ENCODE measurements around the gene PCSK9. TPM values are rescaled to one million over a fixed set of nuclear protein-coding genes. Genes with fewer than 3 reads are reported as not detected.
"Not testable (repeated sequence)": the region's sequence is repeated elsewhere in the genome, so short reads cannot be mapped to it uniquely, and the experiment has no call there.

Gene PCSK9
- total and polyA plus RNA-seq, 2 of the 13 experiments (the other 11 are each of a cell fraction or from before 2014, with no cell fraction given), result 33.3 to 80.5 TPM

GRCh38 chr1:55021942-55022546, 17.3 kb upstream of the PCSK9 start (continued):
- TF ChIP-seq ZNF687 (CRISPR knock-in tag; IDR thresholded peaks at IDR 0.05), result peak; percentile 80
- TF ChIP-seq ZSCAN20 (CRISPR knock-in tag; IDR thresholded peaks at IDR 0.05; ENCODE audit: borderline replicate concordance), result no peak
- TF ChIP-seq ZNF724P (CRISPR knock-in tag; IDR thresholded peaks at IDR 0.05; ENCODE audit: borderline replicate concordance), result no peak
- no peak for TF ChIP-seq MXD1 (CRISPR knock-in tag; IDR thresholded peaks at IDR 0.05)
- TF ChIP-seq ATF5 (CRISPR knock-in tag; IDR thresholded peaks at IDR 0.05; ENCODE audit: low read depth), result no peak
- no peak; the same call in 1 of the 2 replicates for TF ChIP-seq PHF21A (CRISPR knock-in tag; IDR thresholded peaks at IDR 0.05)
- TF ChIP-seq ZFY (CRISPR knock-in tag; IDR thresholded peaks at IDR 0.05), result peak; percentile 83
- TF ChIP-seq SP4 (CRISPR knock-in tag; IDR thresholded peaks at IDR 0.05), result peak; percentile 69
- TF ChIP-seq UBTF (CRISPR knock-in tag; IDR thresholded peaks at IDR 0.05), result peak; percentile 75
- TF ChIP-seq NFKB2 (CRISPR knock-in tag; IDR thresholded peaks at IDR 0.05; ENCODE audit: borderline replicate concordance), result peak; percentile 50; the same call in 1 of the 2 replicates
- TF ChIP-seq ARHGAP35 (CRISPR knock-in tag; IDR thresholded peaks at IDR 0.05; ENCODE audit: borderline replicate concordance), result no peak
- TF ChIP-seq BHLHE40 (IDR thresholded peaks at IDR 0.05; ENCODE audit: low read length), result no peak
- TF ChIP-seq ZNF780A (CRISPR knock-in tag; IDR thresholded peaks at IDR 0.05), result no peak
- no peak for TF ChIP-seq IRX3 (CRISPR knock-in tag; IDR thresholded peaks at IDR 0.05; ENCODE audit: borderline replicate concordance, low read depth)

- peaks cover 0 to 11% of the 10 kb centered on the region in 2 experiments; a peak in 2 of 5 replicates for H3K27me3 ChIP-seq (ENCODE audit: control insufficient read depth in 1 of 2, insufficient read depth in 2 of 2, low read length in 2 of 2)
- H2AFZ ChIP-seq (ENCODE audit: low read length); H3K4me2 ChIP-seq (ENCODE audit: low read depth, low read length); H3K4me3 ChIP-seq (replicated peaks in 1 of 3; ENCODE audit: insufficient read depth in 1 of 3, low read depth in 2 of 3, low read length in 3 of 3); H3K9me3 ChIP-seq (ENCODE audit: low read length); H4K20me1 ChIP-seq (ENCODE audit: insufficient read depth, low read length); H3K36me3 ChIP-seq (replicated peaks in 1 of 2; ENCODE audit: control insufficient read depth in 1 of 2, insufficient read depth in 2 of 2, low read length in 2 of 2); BruUV-seq (replicated peaks); FAIRE-seq; H3K27ac ChIP-seq (ENCODE audit: extremely low read length, insufficient read depth, low read length); ATAC-seq; POLR2A ChIA-PET; CTCF ChIA-PET (ENCODE audit: low intra/inter-chr PET ratio, low total read pairs); in situ Hi-C loops (cut with HindIII; ENCODE audit: extremely low pct_ligation_motif_present, low pct_unique_long_range_greater_than_20kb); H3K9ac ChIP-seq (ENCODE audit: insufficient read depth, low read depth, low read length); H3K79me2 ChIP-seq (ENCODE audit: insufficient read depth, low read length); DNase-seq (ENCODE audit: low spot score): not testable (repeated sequence)
- intact Hi-C loops (cut with micrococcal nuclease; ENCODE audit: unreplicated experiment), result loop anchor here (5.0 kb wide), 1 partner anchor 157 kb away; no protein-coding TSS in a partner anchor
- H3K4me1 ChIP-seq (ENCODE audit: insufficient read depth, low read length), result peaks cover 11% of the 10 kb centered on the region
- 52% methylated on average over 10 of the region's 10 CpGs for WGBS (ENCODE audit: low lambda C conversion rate)
Observed at GRCh38 chr1:55024163-55024562, 15.2 kb upstream of the PCSK9 start.
